Measurements from ENCODE around the gene AGPS. TPM values are rescaled to one million over a fixed set of nuclear protein-coding genes. Genes with fewer than 3 reads are reported as not detected.
"Not testable (repeated sequence)": the region's sequence is repeated elsewhere in the genome, so short reads cannot be mapped to it uniquely, and the experiment has no call there.

AGPS gene
- total and polyA plus RNA-seq, 10 of the 15 experiments (the other 5 are each of a cell fraction or from before 2014, with no cell fraction given): 7.9 to 54.2 (median 38.7) TPM

DNA sequence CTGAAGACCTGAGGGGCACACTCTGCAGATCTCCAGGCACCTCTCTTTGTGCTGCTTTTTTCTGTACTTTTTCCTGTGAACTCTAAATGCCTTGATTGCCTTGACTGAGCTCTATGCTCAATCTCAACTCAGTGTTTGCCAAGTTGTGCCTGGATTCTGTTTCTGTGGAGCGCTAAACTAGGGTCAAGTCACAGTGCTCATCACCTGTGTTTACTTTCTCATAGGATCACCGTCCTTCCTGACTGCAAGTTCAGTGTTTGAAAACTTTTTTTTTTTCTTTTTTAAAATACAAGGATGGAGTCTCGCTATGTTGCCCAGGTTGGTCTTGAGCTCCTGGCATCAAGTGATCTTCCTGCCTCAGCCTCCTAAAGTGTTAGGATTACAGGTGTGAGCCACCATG is 62.6 kb downstream of the AGPS start (continued):
- TF ChIP-seq, protein P1, sequence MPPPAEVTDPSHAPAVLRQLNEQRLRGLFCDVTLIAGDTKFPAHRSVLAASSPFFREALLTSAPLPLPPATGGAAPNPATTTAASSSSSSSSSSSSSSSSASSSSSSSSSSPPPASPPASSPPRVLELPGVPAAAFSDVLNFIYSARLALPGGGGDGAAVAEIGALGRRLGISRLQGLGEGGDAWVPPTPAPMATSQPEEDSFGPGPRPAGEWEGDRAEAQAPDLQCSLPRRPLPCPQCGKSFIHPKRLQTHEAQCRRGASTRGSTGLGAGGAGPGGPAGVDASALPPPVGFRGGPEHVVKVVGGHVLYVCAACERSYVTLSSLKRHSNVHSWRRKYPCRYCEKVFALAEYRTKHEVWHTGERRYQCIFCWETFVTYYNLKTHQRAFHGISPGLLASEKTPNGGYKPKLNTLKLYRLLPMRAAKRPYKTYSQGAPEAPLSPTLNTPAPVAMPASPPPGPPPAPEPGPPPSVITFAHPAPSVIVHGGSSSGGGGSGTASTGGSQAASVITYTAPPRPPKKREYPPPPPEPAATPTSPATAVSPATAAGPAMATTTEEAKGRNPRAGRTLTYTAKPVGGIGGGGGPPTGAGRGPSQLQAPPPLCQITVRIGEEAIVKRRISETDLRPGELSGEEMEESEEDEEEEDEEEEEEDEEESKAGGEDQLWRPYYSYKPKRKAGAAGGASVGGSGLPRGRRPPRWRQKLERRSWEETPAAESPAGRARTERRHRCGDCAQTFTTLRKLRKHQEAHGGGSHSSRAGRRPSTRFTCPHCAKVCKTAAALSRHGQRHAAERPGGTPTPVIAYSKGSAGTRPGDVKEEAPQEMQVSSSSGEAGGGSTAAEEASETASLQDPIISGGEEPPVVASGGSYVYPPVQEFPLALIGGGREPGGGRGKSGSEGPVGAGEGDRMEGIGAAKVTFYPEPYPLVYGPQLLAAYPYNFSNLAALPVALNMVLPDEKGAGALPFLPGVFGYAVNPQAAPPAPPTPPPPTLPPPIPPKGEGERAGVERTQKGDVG (CRISPR knock-in tag; IDR thresholded peaks at IDR 0.05): no peak

DNA sequence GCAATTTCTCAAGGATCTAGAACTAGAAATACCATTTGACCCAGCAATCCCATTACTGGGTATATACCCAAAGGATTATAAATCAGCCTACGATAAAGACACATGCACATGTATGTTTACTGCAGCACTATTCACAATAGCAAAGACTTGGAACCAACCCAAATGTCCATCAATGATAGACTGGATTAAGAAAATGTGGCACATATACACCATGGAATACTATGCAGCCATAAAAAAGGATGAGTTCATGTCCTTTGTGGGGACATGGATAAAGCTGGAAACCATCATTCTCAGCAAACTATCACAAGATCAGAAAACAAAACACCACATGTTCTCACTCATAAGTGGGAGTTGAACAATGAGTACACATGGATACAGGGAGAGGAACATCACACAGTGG is 67.2 kb downstream of the AGPS start:
- H4K20me1 ChIP-seq (ENCODE audit: control insufficient read depth, insufficient read depth); H3K9me3 ChIP-seq (replicated peaks; ENCODE audit: control insufficient read depth, insufficient read depth, low read length); H2AFZ ChIP-seq (ENCODE audit: control insufficient read depth, low read depth, low read length); in situ Hi-C loops (cut with MboI); H3K4me2 ChIP-seq (ENCODE audit: control insufficient read depth, insufficient read depth); H3K4me1 ChIP-seq (ENCODE audit: control insufficient read depth, insufficient read depth, low read length); H3K79me2 ChIP-seq (ENCODE audit: control insufficient read depth, insufficient read depth, low read length); FAIRE-seq; ATAC-seq; RAD21 ChIA-PET (ENCODE audit: unreplicated experiment); H3K4me3 ChIP-seq; H3K9ac ChIP-seq (ENCODE audit: control insufficient read depth, insufficient read depth, low read length); H3K36me3 ChIP-seq (ENCODE audit: control insufficient read depth in 2 of 2, insufficient read depth in 2 of 2, low read length in 1 of 2); CTCF ChIA-PET; SMC1A ChIA-PET (ENCODE audit: uncharacterized antibody, unreplicated experiment); BruUV-seq (replicated peaks); intact Hi-C loops (cut with micrococcal nuclease; ENCODE audit: unreplicated experiment); H3K27me3 ChIP-seq (replicated peaks in 1 of 2; ENCODE audit: control insufficient read depth in 2 of 2, insufficient read depth in 2 of 2, low read length in 1 of 2); POLR2A ChIA-PET; H3K27ac ChIP-seq (ENCODE audit: control insufficient read depth, insufficient read depth); DNase-seq (ENCODE audit: low read depth, low spot score): not testable (repeated sequence)
- WGBS (ENCODE audit: insufficient coverage, insufficient replicate concordance, low lambda C conversion rate, missing lambda C conversion rate): 100% methylated on average over 1 of the region's 1 CpG
